NCI-H146 (cell line): ENCODE results near the gene EBF3.
"Not testable (repeated sequence)": the region's sequence is repeated elsewhere in the genome, so short reads cannot be mapped to it uniquely, and the experiment has no call there.

Experiments used
- DNase-seq: peaks from one replicate; lab custom pipeline; 2025; lab: John Stamatoyannopoulos, UW

Gene EBF3

DNA sequence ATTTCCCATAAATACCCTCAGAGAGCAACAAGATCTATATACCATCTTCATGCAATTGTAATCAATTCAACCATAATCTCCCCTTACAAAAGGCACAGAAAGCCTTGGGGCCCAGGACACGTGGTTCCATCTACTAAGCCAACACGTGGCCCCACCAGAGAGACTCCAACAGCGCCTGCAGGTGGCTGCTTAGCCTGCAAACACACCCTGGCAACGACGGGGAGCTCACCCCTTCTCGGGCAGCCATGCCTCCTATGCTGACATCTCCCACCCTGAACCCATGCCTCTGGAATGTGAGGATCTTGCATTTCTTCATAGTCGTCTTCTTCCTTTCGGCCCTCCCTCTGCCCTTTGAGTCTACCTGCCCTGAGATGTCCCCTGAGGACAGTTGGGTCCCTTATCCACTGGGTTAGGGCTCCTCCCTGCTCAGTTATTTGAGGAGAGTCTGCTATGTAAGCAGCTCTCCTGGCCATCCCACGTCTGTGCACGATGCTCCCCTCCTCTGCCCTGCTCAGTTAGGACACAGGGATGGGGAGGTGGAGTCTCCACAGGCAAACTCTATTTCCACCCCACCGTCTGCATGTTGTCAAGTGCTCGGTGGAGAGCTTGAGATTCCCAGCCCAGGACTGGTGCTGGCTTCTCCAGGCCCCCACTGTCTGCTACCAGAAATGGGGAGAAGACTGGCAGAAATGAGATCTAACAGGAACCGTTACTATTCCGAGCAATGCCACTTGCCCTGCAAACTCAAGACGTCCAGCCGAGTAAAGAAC lies 36.5 kb downstream of the EBF3 start:
- DNase-seq: no peak

DNA sequence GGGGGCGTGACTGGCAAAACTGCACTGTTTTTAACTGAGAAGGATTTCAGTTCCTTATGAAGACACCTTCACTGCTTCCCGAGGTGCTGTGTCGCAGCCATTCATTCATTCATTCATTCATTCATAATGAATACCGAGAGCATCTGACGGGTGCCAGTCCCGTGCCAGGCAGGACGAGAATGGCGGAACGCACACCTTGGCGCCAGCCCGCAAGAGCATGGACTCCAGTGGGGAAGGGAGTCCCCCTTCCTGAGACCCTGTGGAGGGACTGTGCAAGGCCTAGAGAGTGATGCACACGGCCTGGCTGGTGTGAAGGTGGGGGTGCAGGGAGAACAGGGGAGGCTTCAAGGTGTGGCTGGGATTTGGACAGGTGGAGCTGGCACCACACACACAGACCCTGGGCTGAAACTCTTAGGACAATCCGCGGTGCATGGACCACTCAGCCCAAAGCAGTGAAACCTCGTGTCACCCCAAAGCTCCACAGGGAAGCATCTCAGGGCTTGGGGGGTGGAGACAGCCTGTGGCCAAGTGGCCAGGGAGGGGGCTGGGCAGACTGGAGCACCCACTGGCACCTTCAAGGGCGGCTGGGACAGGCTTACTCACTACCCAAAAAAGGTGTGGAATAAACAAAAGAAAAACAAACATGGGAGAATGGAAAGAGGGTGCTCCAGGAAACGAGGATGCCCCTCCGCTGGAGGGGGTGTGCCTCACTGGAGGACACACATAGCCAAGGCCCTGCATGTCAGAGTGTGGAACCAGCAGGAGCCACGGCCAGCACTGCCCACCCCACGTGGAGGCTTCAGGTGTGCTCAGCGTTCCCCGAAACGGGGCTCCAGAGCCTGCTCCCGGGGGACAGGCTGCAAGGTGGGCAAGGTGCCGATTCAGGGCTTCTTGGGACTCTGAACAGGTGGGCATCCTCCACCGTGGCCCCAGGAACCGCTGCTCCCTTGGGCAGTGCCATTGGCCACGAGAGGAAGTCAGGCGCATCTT lies 37.7 kb downstream of the EBF3 start:
- DNase-seq: no peak

DNA sequence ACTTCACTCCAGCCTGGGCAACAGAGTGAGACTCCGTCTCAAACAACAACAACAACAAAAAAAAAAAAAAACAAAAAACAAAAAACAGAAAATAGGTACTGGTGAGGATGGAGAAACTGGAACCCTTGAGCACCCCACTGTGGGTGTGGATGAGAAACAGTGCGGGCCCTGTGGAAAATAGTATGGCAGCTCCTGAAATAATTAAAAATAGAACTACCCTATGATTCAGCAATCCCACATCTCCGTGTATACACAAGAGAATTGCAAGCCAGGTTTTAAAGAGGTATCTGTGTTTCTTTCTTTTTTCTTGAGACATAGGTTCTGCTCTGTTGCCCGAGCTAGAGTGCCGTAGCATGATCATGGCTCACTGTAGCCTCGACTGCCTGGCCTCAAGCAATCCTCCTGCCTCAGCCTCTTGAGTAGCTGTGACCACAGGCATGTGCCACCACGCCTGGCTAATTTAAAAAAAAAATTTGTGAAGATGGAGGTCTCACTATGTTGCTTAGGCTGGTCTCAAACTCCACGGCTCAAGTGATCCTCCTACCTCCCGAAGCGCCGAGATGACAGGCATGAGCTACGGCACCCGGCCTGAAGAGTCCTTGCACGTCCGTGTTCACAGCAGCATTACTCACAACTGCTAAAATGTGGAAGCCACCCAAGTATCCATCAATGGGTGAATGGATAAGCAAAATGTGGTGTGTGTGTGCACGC lies 39.5 kb downstream of the EBF3 start:
- no peak for DNase-seq

DNA sequence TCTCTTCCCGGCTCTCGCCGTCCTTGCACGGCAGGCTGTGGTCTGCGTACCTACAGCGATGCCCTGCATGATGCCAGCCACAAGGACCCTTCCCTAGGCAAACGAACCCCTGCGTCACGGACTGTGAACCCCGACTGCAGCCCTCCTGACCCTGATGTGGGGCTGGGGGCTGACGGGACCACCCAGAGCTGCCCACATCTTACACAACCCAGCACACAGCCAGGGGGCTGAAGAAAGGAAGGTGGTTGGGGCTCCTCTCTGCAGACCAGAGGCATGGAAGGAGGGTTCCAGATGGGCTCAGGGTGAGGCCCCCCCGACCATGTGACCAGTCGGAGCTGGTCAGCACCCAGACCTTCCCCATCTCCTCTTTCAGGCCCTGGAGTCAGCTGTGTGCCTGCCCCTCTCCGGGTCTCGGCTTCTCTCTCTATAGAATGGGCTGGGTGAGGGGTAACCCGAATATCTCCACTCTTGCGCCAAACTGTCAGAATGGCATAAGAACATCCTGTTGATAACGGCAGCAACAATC lies 41.4 kb downstream of the EBF3 start:
- DNase-seq: no peak

DNA sequence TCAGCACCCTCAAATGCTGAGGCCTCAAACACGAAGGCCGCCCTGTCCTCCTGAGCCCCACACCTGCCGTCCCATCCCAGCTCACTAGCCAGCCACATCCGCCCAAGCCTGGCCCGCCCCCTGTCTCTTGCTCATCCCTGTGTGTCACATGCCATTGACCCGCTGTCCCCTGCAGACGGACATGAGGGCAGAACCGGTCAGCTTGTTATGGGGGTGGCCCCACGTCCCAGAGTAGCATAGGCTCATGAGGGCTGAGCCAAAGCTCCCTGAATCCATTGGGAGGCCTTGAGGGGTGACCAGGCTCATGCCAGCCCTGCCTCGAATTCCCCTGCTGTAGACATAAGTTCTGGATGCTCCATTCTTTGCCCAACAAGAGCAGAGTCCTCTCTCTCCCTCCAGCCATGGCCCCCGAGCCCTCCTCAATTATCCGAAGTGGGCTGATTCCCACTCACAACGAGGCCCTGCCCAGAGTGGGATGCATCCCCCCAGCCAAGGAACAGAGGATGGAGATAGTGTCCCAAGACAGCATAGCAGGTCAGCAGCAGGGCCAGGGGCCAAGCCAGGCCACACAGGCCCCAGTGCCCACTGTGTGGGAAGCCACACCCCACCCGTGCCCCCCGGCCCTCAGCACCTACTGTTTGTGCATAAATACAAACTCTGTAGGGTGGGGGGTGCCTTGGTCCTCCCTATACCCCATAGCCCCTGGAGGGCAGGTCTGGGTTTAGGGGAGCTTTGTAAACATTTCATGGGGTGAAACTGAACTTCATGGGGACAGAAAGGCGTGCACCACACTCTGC lies 42.1 kb downstream of the EBF3 start:
- DNase-seq: no peak

DNA sequence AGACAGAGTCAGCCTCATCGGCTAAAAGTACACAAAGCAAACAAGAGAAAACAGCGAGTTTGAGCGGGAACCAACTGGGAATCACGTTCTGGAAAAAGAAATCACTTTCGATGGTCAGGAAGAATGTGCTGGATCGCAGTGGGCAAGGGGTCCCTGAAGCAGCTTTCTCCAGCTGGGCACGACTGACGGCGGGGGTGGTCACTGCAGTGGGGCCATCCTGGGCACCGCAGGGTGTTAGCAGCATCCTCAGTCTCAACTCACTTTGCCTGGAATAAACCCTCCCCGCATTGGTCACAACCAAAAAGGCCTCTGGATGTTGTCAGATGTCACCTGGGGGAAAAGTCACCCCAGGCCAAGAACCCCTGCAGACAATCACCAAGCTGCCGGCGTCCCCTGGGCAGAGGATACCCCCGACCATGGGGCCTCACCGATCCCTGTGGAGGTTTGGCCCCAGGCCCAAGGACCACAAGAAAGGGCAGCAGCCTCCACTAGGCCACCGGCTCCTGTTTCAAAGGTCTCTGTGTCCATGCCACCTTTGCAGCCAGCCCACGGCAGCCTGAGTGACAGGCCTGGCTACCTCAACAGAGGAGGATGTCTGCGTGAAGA lies 42.9 kb downstream of the EBF3 start:
- no peak for DNase-seq

DNA sequence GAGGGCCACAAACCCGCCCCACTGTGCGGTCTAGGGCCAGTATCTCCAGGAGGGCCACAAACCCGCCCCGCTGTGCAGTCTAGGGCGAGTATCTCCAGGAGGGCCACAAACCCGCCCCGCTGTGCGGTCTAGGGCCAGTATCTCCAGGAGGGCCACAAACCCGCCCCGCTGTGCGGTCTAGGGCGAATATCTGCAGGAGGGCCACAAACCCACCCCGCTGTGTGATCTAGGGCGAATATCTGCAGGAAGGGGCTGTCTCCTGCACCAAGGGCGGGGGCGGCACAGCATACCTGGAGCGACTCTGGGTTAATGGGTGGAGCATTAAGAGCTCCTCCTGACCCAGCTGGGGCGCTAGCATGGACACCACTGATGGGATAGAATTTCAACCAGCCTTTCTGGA lies 43.9 kb downstream of the EBF3 start:
- not testable (repeated sequence) for DNase-seq

DNA sequence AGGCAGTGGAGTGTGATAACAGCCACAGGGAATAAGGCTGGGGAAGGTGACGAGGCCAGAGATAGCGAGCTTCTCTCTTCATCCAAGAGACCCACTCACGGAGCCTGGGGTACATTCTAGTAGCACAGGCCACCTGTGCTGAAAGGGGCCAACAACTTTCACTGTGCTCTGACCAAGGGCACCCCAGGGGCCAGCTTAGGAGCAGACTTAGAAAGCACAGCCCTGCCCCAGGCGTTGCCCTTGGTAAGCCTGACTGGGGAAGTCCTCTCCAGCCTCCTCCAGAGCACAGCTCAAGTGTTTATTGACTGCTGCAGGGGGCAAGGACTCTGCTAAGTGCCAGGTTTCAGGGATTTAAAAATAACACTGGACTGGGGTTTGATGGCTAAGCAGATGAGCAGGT lies 44.7 kb downstream of the EBF3 start:
- DNase-seq: no peak

DNA sequence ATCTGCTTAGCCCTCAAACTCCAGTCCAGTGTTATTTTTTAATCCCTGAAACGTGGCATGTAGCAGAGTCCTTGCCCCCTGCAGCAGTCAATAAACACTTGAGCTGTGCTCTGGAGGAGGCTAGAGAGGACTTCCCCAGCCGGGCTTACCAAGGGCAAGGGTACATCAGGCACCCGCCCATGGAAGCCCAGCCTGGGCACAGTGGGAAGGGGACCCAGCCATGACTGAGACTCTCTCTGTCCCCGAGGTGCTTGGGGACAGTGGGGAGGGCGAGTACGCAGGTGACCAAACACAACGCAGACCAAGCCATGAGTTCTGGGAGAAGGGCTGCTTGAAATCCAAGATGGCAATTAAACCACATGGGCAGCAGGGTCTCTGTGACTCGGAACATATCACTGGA lies 45.2 kb downstream of the EBF3 start:
- no peak for DNase-seq

DNA sequence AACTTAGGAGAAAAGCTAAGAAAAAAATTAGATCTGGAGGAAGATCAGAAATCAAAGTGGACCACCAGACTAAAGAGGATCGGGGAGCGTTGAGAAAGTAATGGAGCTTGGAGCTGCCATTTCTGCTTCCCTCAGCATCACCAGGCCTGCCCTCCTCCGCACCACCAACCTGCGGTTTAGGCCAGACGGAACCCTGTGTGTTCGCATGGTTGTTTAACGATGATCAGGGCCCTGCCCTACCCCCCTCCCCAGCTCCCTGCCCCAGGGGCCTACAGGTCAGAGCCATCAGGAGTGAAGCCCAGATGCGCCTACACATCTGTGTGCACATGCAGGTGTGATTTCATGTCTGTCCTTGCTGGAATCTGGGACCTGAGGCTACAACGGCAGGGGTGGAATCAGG lies 45.7 kb downstream of the EBF3 start:
- DNase-seq: no peak

DNA sequence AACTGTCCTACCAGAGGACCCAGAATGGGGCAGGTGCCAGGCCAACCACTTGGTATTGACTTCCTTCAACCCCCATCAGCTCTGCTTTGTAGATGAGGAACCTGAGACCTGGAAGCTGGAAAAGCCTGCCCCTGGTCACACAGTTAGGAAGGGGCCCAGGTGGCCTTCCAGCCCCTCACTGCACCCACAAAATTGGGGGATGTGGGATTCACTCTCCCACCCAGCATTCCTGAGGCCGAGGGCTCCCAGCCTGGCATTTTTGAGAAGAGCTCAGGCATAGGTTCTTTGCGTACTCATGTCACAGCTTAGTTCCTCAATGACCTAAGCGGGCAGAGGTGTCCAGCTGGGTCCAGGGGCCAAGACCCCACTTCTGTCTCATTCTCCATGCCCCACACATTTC lies 46.1 kb downstream of the EBF3 start:
- DNase-seq: no peak

DNA sequence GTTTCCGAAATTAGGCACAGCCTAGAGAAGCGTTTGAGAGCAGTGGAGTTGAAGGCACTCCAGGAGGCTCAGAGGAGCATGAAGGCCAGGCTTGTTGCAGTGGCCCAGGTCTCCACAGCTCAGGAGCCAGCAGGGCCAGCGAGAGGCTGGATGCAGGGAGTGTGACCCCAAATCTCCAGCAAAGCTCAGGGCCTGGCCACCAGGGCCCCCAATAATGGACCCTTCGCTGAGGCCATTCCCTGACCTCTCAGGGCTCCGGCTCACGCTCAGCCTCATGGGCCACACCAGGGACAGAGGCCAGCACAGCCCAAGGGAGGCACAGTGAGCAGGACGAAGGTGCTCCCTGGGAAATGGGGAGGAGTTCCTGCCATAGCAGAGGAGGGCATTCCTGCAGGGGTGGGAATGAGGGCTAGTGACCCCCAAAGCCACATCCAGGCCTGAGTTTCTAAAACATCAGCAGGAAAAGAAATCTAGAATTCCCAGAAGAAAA lies 47.5 kb downstream of the EBF3 start:
- DNase-seq: no peak

DNA sequence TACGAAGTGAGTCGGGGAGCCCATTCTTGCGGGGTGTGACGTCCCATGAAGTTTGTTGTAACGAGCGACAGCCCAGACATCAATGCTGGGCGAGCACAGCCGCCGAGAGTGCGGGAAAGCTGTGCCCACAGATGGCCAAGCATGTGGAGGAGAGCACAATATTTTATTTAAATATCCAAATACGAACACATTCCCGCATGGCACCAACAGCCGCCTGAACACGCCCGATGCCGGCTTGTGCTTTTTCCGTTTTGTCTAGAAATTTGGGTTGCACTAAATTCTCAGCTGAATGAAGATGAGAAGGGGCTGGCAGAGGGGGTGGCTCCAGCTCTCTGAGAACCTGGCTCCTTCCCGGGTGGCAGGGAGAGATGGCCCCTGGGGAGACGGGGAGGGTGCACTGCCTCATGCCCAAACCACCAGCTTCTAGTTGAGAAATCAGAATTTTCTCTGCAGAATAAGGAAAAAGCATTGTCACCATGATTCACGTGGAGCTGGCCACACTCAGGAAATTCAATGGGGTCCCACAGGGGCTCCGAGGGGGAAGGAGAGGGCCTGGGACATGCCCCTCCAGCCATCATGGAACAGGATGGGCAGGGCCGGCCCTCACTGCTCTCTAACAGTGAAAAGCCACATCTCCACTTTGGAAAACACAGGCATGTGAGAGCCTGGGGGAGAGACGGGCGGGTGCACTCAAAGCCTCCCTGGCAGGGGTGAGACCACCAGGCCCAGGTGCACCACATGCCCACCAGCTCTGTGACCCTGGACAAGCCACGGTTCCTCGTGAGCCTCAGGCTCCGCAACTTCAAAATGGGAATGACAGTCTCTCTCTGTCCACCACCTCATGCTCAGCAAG lies 48.3 kb downstream of the EBF3 start:
- no peak for DNase-seq

DNA sequence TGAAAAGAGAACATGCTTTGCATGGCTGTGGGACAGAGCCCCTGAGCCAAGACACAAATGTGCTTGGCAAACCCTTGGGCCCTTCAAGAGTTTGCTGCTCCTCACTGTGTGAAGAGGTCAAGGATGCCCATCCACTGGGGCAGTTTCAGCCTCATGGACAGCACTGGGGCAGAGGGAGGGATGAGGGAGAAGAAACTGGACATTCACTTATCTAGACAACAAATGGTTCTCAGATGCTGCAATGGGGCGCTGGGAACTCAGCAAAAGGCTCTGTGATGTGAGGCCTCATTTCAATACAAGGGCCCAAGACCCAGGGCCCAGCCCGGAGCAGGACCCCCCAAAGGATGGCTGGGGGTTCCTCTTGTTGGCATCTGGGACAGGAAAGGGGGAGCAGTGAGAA lies 49.1 kb downstream of the EBF3 start:
- no peak for DNase-seq

DNA sequence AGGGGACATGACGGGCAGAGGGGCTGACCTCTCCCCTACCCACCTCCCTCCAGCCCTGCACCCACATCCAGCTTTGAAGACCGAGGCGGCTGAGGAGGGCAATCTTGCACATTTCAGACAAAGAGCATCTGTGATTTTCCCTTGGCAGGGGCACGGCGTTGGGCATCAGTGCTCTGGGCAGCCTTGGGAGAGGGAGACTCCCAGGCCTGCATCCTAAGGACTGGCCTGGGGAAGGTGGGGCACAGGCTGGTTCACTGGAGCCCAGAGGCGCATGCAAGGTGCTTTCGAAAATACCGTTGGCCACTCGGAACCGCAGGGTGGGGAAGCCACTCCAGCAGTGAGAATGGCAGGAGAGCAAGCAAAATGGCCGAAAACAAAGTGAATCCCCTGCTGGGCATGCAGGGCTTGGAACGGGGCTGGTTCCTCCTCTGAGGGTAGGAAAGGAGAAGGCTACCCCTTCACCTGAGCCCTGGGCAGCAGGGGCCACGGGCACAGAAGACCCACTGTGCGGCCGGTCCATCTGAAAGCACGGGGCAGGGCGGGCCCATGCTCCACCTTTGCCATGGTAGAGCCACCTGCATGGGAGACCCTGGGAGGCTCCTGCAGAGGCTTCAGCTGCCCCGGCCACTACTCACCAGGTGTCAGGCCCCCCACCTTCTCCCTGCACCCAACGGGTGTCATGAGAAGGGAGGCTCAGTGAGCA lies 49.8 kb downstream of the EBF3 start:
- DNase-seq: no peak

DNA sequence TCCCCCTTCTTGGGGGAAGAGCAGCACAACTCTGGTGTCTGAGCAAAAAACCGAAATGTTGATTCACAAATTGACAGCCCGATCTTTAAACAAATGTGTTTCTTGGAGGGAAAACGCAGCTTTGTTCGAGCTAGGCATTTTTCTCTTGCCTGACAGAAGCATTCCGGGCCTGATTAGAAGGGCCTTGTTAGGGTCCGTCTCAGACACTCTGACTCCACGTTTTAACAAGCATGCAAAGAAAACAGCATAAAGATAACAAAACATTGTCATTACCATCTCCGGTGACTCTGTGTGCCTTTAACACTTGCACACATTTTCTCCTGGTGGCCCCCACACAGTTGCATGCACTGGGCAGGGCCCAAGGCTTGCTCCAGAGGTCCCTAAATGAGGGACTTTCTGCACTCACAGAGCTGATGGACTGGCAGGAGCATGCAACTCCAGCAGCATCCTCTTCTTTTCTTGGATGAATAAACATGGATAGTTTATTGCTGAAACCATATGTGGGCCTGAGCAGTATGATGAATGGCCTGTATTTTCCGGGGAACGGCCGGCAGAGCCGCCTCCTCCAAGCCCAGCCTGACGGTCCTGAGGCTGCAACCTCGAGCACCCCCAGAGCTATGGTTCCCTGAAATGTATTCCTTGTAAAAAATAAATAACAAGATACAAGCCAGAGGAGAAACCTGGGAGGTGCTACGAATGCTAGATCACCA lies 50.9 kb downstream of the EBF3 start:
- DNase-seq: no peak

DNA sequence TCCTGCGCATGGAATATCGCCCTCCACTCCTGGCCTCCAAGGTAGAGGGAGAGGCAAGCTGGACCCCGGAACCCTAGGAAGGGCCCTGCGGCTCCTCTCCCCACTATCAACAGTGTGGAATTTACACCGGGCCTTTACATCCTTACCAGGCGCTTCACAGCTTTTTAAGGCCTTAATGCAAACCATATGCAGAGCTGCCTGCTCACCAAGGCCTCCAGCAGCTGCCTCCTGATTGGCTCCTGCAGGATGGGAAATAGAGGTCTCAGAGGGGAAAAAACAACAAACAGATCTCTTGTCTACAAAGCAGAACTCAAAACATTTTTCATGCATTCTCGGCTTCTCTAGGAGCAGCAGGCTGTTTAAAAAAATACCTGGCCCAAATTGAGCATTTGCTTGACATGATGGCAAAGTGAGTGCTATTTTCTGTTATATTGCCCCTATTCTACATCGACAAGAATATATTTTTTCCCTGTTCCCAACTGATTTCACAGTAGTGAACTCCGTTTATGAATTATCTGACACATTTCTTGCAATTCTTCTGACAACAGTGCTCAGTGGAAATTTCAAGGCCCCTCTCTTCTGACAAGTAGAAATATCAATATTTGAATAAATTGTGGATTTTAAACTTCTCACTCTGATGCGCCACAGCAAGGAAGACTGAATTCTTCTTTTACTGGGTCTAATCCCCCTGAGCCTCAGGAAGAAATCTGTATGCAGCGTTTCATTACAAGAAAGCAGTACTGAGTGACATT lies 51.7 kb downstream of the EBF3 start:
- DNase-seq: no peak
